Suprapubic skin (tissue), 4 donors: ENCODE measurements around the gene CAV1.

Source experiments
- EP300 ChIP-seq: sonication (generic); formaldehyde crosslinking; IDR thresholded peaks from one replicate; pipeline ENCODE4 v1.6.1; 2017; ENCODE audit warnings: antibody characterized with exemption
- POLR2A ChIP-seq, 2 donors: fragments of 450-650 bp; IDR thresholded peaks; one replicate each; pipeline ENCODE4 v1.6.1; 2017; ENCODE audit warnings: antibody characterized with exemption in 2 of 2, mild to moderate bottlenecking in 2 of 2, moderate library complexity in 2 of 2
- POLR2AphosphoS5 ChIP-seq, 3 donors: sonication (generic); formaldehyde crosslinking; IDR thresholded peaks; one replicate each; pipeline ENCODE4 v1.6.1; 2017; ENCODE audit warnings: antibody characterized with exemption in 3 of 3
- TF ChIP-seq, protein P1 (sequence below), 2 donors: fragments of 200-600 bp in 1 of 2; fragments of 450-650 bp in 1 of 2; sonication (generic) in 1 of 2; IDR thresholded peaks; one replicate each; pipeline ENCODE4 v1.5.1; 2016 to 2019; ENCODE audit warnings: antibody characterized with exemption in 2 of 2, mild to moderate bottlenecking in 1 of 2, moderate library complexity in 1 of 2

DNA sequence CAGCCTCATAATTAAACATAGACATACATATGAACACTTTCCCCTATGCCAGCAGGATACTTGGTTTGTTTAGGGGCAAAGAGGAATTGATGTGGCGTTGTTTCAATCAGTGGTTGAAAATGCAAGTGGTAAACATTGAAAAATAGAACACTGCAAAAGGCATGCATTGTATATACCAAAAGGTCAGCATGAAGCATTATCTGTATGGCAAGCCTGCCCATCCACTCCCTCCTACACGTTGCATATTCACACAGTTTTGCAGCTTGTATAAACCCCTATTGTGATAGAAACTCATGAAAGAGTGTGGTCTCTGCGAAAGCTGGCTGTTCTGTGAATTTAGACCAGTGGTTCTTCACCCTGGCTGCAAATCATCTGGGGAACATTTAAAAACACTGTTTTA, 17.1 kb downstream of the CAV1 start:
- TF ChIP-seq POLR2AphosphoS5 (IDR thresholded peaks at IDR 0.05): no peak
- no peak for TF ChIP-seq POLR2A (IDR thresholded peaks at IDR 0.05)
- TF ChIP-seq, protein P1, sequence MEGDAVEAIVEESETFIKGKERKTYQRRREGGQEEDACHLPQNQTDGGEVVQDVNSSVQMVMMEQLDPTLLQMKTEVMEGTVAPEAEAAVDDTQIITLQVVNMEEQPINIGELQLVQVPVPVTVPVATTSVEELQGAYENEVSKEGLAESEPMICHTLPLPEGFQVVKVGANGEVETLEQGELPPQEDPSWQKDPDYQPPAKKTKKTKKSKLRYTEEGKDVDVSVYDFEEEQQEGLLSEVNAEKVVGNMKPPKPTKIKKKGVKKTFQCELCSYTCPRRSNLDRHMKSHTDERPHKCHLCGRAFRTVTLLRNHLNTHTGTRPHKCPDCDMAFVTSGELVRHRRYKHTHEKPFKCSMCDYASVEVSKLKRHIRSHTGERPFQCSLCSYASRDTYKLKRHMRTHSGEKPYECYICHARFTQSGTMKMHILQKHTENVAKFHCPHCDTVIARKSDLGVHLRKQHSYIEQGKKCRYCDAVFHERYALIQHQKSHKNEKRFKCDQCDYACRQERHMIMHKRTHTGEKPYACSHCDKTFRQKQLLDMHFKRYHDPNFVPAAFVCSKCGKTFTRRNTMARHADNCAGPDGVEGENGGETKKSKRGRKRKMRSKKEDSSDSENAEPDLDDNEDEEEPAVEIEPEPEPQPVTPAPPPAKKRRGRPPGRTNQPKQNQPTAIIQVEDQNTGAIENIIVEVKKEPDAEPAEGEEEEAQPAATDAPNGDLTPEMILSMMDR (IDR thresholded peaks at IDR 0.05): no peak
- TF ChIP-seq EP300: no peak
